ENCODE data around the gene ZNF845. TPM values are rescaled to one million over a fixed set of nuclear protein-coding genes. Genes with fewer than 3 reads are reported as not detected.
A peak's percentile ranks its signal among the peaks of the same experiment; 100 is the strongest.
"Not testable (repeated sequence)": the region's sequence is repeated elsewhere in the genome, so short reads cannot be mapped to it uniquely, and the experiment has no call there.

The ZNF845 gene
- total RNA-seq, 1 experiment from 2014 or later = 18.7 TPM

DNA sequence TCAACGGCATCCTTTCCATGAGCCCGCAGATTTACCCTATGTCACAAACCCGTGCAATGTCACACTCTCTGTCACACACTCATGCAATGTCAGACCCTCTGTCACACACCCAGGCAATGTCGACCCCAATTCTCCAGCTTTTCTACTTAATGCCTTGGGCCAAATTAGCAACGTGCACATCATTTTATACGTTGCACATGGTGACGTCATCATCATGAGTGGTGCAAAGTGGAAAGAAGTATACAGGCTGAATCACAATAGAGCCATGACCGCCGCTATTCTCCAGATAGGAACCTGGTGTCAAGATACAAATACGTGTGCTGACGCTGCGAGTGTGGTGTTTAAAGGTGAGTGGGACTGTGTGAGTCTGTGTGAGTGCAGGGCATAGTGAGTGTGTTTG lies 21.7 kb upstream of the ZNF845 start:
- Histone ChIP-seq H3K9me3 (ENCODE audit: low read length) (no peaks in the 10 kb centered on the region), H3K9me2 (replicated peaks; ENCODE audit: insufficient read depth, low read length) (no peaks in the 10 kb centered on the region), H3K27me3 (ENCODE audit: low read length) (no peaks in the 10 kb centered on the region), H3K79me2 (ENCODE audit: low read length) (no peaks in the 10 kb centered on the region), H3K4me1 (ENCODE audit: low read length) (no peaks in the 10 kb centered on the region), H3K27ac (ENCODE audit: low read length) (no peak overlapping the region), H2AFZ (ENCODE audit: low read length) (no peak overlapping the region), H3K9ac (ENCODE audit: low read length) (no peak overlapping the region), H3K36me3 (ENCODE audit: insufficient read depth, low read length) (no peaks in the 10 kb centered on the region), H3K4me2 (ENCODE audit: low read depth, low read length, poor library complexity, severe bottlenecking) (no peak overlapping the region), H3K4me3 (ENCODE audit: low read length) (no peak overlapping the region), H4K20me1 (ENCODE audit: insufficient read depth, low read depth, low read length) (no peaks in the 10 kb centered on the region)
- no peak for DNase-seq

GRCh38 chr19:53328967-53329366 lies 4.6 kb upstream of the ZNF845 start:
- Histone ChIP-seq H3K9me2 (replicated peaks; ENCODE audit: insufficient read depth, low read length) (no peaks in the 10 kb centered on the region), H3K9me3 (ENCODE audit: low read length) (peaks cover 10% of the 10 kb centered on the region), H3K79me2 (ENCODE audit: low read length) (peaks cover 4% of the 10 kb centered on the region), H3K4me1 (ENCODE audit: low read length) (peaks cover 4% of the 10 kb centered on the region), H3K27ac (ENCODE audit: low read length) (no peak overlapping the region), H2AFZ (ENCODE audit: low read length) (no peak overlapping the region), H4K20me1 (ENCODE audit: insufficient read depth, low read depth, low read length) (no peaks in the 10 kb centered on the region), H3K36me3 (ENCODE audit: insufficient read depth, low read length) (no peaks in the 10 kb centered on the region), H3K9ac (ENCODE audit: low read length) (no peak overlapping the region), H3K27me3 (ENCODE audit: low read length) (no peaks in the 10 kb centered on the region; the same call in 1 of the 2 replicates), H3K4me3 (ENCODE audit: low read length) (no peak overlapping the region), H3K4me2 (ENCODE audit: low read depth, low read length, poor library complexity, severe bottlenecking) (no peak overlapping the region)
- DNase-seq = no peak

- Histone ChIP-seq H4K20me1 (ENCODE audit: insufficient read depth, low read depth, low read length) (no peaks in the 10 kb centered on the region), H3K4me3 (ENCODE audit: low read length) (no peak overlapping the region), H3K4me2 (ENCODE audit: low read depth, low read length, poor library complexity, severe bottlenecking) (no peak overlapping the region), H2AFZ (ENCODE audit: low read length) (no peak overlapping the region), H3K27me3 (ENCODE audit: low read length) (no peaks in the 10 kb centered on the region), H3K4me1 (ENCODE audit: low read length) (peaks cover 10% of the 10 kb centered on the region), H3K36me3 (ENCODE audit: insufficient read depth, low read length) (peaks cover 20% of the 10 kb centered on the region), H3K9ac (ENCODE audit: low read length) (no peak overlapping the region), H3K79me2 (ENCODE audit: low read length) (peaks cover 39% of the 10 kb centered on the region), H3K27ac (ENCODE audit: low read length) (no peak overlapping the region), H3K9me3 (ENCODE audit: low read length) (peaks cover 18% of the 10 kb centered on the region; the same call in 1 of the 2 replicates), H3K9me2 (replicated peaks; ENCODE audit: insufficient read depth, low read length) (no peaks in the 10 kb centered on the region)
- DNase-seq = no peak
These were observed 1.1 kb upstream of the ZNF845 start for GRCh38 chr19:53332484-53332883.

- H3K9ac ChIP-seq (ENCODE audit: low read length) = peak overlapping the region; percentile 87
- peak overlapping the region; percentile 72 for H3K4me2 ChIP-seq (ENCODE audit: low read depth, low read length, poor library complexity, severe bottlenecking)
- no peak overlapping the region for H3K27ac ChIP-seq (ENCODE audit: low read length)
- H3K9me3 ChIP-seq (ENCODE audit: low read length) = peaks cover 22% of the 10 kb centered on the region; the same call in 1 of the 2 replicates
- DNase-seq = no peak
- H3K27me3 ChIP-seq (ENCODE audit: low read length) = no peaks in the 10 kb centered on the region
- H2AFZ ChIP-seq (ENCODE audit: low read length) = peak overlapping the region; percentile 97
- peaks cover 10% of the 10 kb centered on the region for H3K4me1 ChIP-seq (ENCODE audit: low read length)
- H3K36me3 ChIP-seq (ENCODE audit: insufficient read depth, low read length) = peaks cover 26% of the 10 kb centered on the region
- peak overlapping the region; percentile 72 for H3K4me3 ChIP-seq (ENCODE audit: low read length)
- H4K20me1 ChIP-seq (ENCODE audit: insufficient read depth, low read depth, low read length) = no peaks in the 10 kb centered on the region
- H3K79me2 ChIP-seq (ENCODE audit: low read length) = peaks cover 45% of the 10 kb centered on the region
- H3K9me2 ChIP-seq (replicated peaks; ENCODE audit: insufficient read depth, low read length) = no peaks in the 10 kb centered on the region
These were observed 485 bp upstream of the ZNF845 start for GRCh38 chr19:53333066-53333462.

DNA sequence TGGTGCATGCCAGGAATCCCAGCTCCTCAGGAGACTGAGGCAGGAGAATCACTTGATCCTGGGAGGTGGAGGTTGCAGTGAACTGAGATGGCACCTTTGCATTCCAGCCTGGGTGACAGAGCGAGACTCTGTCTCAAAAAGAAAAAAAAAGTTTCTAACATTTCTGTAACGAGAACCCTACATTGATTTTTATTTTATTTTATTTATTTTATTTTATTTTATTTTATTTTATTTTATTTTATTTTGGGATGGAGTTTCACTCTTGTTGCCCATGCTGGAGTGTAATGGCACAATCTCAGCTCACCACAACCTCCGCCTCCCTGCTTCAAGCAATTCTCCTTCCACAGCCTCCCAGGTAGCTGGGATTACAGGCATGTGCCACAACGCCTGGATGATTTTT lies 10.9 kb downstream of the ZNF845 start:
- H3K9me3 ChIP-seq (ENCODE audit: low read length) = peaks cover 39% of the 10 kb centered on the region

GRCh38 chr19:53355739-53356138 lies 22.2 kb downstream of the ZNF845 start:
- Histone ChIP-seq H3K4me2 (ENCODE audit: low read depth, low read length, poor library complexity, severe bottlenecking) (no peak overlapping the region), H3K9me2 (replicated peaks; ENCODE audit: insufficient read depth, low read length) (no peaks in the 10 kb centered on the region), H3K9ac (ENCODE audit: low read length) (no peak overlapping the region), H4K20me1 (ENCODE audit: insufficient read depth, low read depth, low read length) (no peaks in the 10 kb centered on the region), H3K36me3 (ENCODE audit: insufficient read depth, low read length) (peaks cover 40% of the 10 kb centered on the region), H3K27me3 (ENCODE audit: low read length) (no peaks in the 10 kb centered on the region), H2AFZ (ENCODE audit: low read length) (no peak overlapping the region), H3K4me3 (ENCODE audit: low read length) (no peak overlapping the region), H3K9me3 (ENCODE audit: low read length) (peaks cover 53% of the 10 kb centered on the region), H3K27ac (ENCODE audit: low read length) (no peak overlapping the region), H3K79me2 (ENCODE audit: low read length) (no peaks in the 10 kb centered on the region), H3K4me1 (ENCODE audit: low read length) (no peaks in the 10 kb centered on the region)
- DNase-seq = no peak

More for the DNA sequence above, 10.9 kb downstream of the ZNF845 start:
- H2AFZ ChIP-seq (ENCODE audit: low read length); H3K27me3 ChIP-seq (ENCODE audit: low read length); H3K9ac ChIP-seq (ENCODE audit: low read length); H3K4me2 ChIP-seq (ENCODE audit: low read depth, low read length, poor library complexity, severe bottlenecking); H3K27ac ChIP-seq (ENCODE audit: low read length); H3K4me1 ChIP-seq (ENCODE audit: low read length); H3K4me3 ChIP-seq (ENCODE audit: low read length); H4K20me1 ChIP-seq (ENCODE audit: insufficient read depth, low read depth, low read length); H3K9me2 ChIP-seq (replicated peaks; ENCODE audit: insufficient read depth, low read length); DNase-seq: not testable (repeated sequence)
- peaks cover 98% of the 10 kb centered on the region for H3K36me3 ChIP-seq (ENCODE audit: insufficient read depth, low read length)
- peaks cover 25% of the 10 kb centered on the region for H3K79me2 ChIP-seq (ENCODE audit: low read length)

DNA sequence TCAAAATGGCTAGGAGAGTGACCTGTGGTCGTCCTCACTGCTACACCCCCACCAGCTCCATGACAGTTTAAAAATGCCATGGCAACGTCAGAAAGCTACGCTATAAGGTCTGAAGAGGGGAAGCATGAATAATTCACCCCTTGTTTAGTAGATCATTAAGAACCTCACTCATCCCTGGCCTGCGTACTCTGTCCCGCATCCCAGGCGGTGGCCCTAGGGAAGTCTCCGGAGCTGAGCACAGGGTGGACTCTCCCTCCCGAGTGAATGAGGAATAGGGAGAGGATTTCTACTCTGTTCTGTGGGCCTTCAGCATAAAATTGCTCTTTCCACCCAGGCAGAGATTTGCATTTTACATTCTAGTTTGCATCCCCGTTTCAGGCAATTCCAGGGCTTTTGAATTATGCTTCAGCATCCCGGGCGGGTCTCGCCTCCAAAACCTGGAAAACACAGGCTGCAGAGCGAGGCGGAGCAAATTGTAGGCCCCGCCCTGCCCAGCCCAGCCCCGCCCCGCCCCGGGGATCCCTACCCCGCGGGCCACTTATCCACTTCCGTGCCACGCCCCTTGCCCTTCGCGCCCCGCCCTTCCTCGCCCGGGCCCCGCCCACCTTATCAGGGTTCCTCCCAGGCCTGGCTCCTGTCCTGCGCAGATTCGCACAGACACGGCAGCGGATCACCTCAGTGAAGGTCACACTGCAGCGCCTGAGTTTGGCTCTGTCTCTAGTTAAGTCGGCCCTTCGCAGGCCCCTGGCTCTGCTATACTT lies 24.5 kb downstream of the ZNF845 start:
- H3K79me2 ChIP-seq (ENCODE audit: low read length) = no peaks in the 10 kb centered on the region
- H3K27ac ChIP-seq (ENCODE audit: low read length) = no peak overlapping the region
- H4K20me1 ChIP-seq (ENCODE audit: insufficient read depth, low read depth, low read length) = no peaks in the 10 kb centered on the region
- H3K9me2 ChIP-seq (replicated peaks; ENCODE audit: insufficient read depth, low read length) = no peaks in the 10 kb centered on the region
- no peaks in the 10 kb centered on the region for H3K27me3 ChIP-seq (ENCODE audit: low read length)
- H3K4me2 ChIP-seq (ENCODE audit: low read depth, low read length, poor library complexity, severe bottlenecking) = no peak overlapping the region
- H3K36me3 ChIP-seq (ENCODE audit: insufficient read depth, low read length) = peaks cover 17% of the 10 kb centered on the region
- H3K9ac ChIP-seq (ENCODE audit: low read length) = no peak overlapping the region
- no peaks in the 10 kb centered on the region for H3K4me1 ChIP-seq (ENCODE audit: low read length)
- peaks cover 30% of the 10 kb centered on the region for H3K9me3 ChIP-seq (ENCODE audit: low read length)
- no peak overlapping the region for H3K4me3 ChIP-seq (ENCODE audit: low read length)
- H2AFZ ChIP-seq (ENCODE audit: low read length) = no peak overlapping the region
- no peak for DNase-seq

DNA sequence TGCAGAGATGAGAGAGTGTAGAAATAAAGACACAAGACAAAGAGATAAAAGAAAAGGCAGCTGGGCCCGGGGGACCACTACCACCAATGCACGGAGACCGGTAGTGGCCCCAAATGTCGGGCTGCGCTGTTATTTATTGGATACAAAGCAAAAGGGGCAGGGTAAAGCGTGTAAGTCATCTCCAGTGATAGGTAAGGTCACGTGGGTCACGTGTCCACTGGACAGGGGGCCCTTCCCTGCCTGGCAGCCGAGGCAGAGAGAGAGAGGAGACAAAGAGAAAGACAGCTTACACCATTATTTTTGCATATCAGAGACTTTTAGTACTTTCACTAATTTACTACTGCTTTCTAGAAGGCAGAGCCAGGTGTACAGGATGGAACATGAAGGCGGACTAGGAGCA lies 26.5 kb downstream of the ZNF845 start:
- not testable (repeated sequence) for H3K4me1 ChIP-seq (ENCODE audit: low read length); H3K9me2 ChIP-seq (replicated peaks; ENCODE audit: insufficient read depth, low read length); H3K4me3 ChIP-seq (ENCODE audit: low read length); H3K79me2 ChIP-seq (ENCODE audit: low read length); H3K27ac ChIP-seq (ENCODE audit: low read length); H3K4me2 ChIP-seq (ENCODE audit: low read depth, low read length, poor library complexity, severe bottlenecking); H3K36me3 ChIP-seq (ENCODE audit: insufficient read depth, low read length); H3K27me3 ChIP-seq (ENCODE audit: low read length); H4K20me1 ChIP-seq (ENCODE audit: insufficient read depth, low read depth, low read length); H3K9ac ChIP-seq (ENCODE audit: low read length); DNase-seq; H2AFZ ChIP-seq (ENCODE audit: low read length)
- H3K9me3 ChIP-seq (ENCODE audit: low read length) = peaks cover 11% of the 10 kb centered on the region

Data from Karpas-422 (cell line).